OCI-LY7 (cell line): Measurements from ENCODE around the gene ANO1.

ENCODE experiments used
- CTCF ChIP-seq: fragments of 200-600 bp; sonication (generic); conservative IDR thresholded peaks from 2 replicates; pipeline ENCODE4 v1.5.1; 2014; ENCODE audit warnings: mild to moderate bottlenecking, antibody characterized with exemption, low read length, moderate library complexity, mixed read lengths
- EZH2phosphoT487 ChIP-seq: fragments of 200-600 bp; sonication (generic); IDR thresholded peaks from 2 replicates; pipeline ENCODE4 v1.6.1; 2018; ENCODE audit warnings: low read depth, borderline replicate concordance, mild to moderate bottlenecking, mixed run types, antibody characterized with exemption, low read length, moderate library complexity, mixed read lengths

DNA sequence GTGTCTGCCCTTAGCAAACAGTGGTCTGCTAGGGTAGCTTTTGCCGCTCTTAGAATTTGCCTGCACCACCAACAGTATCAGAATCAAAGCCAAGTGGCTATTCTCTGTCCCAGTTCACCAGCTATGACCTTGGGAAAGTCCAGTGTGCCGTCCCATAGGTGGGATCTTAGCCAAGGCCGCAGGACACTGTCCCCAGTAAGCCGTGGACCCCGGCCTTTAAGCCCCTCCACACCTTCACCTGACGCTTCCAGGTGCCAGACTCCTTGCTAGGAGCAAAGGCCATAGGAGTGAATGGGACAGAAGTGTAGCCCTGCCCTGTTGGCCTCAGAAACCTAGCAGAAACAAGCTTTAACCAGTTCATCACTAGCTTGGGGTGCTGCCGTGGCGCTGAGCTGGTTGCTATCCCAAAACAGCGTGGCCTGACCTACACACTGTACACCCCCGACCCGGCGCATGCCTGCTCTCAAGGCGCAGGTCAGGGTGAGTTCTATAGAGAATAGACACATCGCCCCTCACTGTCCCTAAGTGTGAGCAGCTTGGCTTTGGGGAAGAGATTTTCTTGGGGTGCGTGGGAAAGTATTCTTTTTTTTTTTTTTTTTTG, 129.5 kb downstream of the ANO1 start:
- TF ChIP-seq CTCF (no peak), EZH2phosphoT487 (no peak)
